NT2/D1 (cell line): ENCODE measurements around the gene FOXA1.

Experiments
- SUZ12 ChIP-seq: IDR thresholded peaks from 2 replicates; pipeline ENCODE4 v1.6.1; 2011; ENCODE audit not compliant: insufficient read length, insufficient read depth; ENCODE audit errors: extremely low read depth
- YY1 ChIP-seq: IDR thresholded peaks from 2 replicates; pipeline ENCODE4 v1.6.1; 2011; ENCODE audit not compliant: insufficient read length, insufficient read depth
- ZNF274 ChIP-seq: IDR thresholded peaks from 2 replicates; pipeline ENCODE4 v1.6.1; 2011; ENCODE audit warnings: mild to moderate bottlenecking, low read depth, low read length

- TF ChIP-seq ZNF274, result no peak
- no peak for TF ChIP-seq SUZ12
- TF ChIP-seq YY1, result no peak
Measured at GRCh38 chr14:37591941-37592481, 3.0 kb downstream of the FOXA1 start.
